Testis (tissue), 3 donors: ENCODE results near the gene BSDC1. TPM values are rescaled to one million over a fixed set of nuclear protein-coding genes. Genes with fewer than 3 reads are reported as not detected.
A peak's percentile ranks its signal among the peaks of the same experiment; 100 is the strongest.

Experiments used
- DNase-seq: peaks from one replicate; pipeline ENCODE4 v3.0.0-alpha.2; 2019
- H3K27ac ChIP-seq, 2 donors: fragments of 200-600 bp; sonication (generic); one replicate each; pipeline ENCODE4 v1.5.1; 2019
- H3K27me3 ChIP-seq: fragments of 200-600 bp; sonication (generic); one replicate; pipeline ENCODE4 v1.5.1; 2019
- H3K36me3 ChIP-seq: fragments of 200-600 bp; sonication (generic); one replicate; pipeline ENCODE4 v1.5.1; 2017; ENCODE audit warnings: low read depth; ENCODE audit errors: missing control alignments
- H3K4me1 ChIP-seq: fragments of 200-600 bp; sonication (generic); one replicate; pipeline ENCODE4 v1.5.1; 2019
- H3K4me3 ChIP-seq, 2 donors: fragments of 200-600 bp; sonication (generic); one replicate each; pipeline ENCODE4 v1.5.1; 2017 to 2019
- H3K9me3 ChIP-seq: fragments of 200-600 bp; sonication (generic); one replicate; pipeline ENCODE4 v1.5.1; 2017
- POLR2A ChIP-seq: fragments of 450-650 bp; IDR thresholded peaks from one replicate; pipeline ENCODE4 v1.6.1; 2017; ENCODE audit warnings: antibody characterized with exemption, mild to moderate bottlenecking, moderate library complexity
- WGBS, 2 donors: methylation state at CpG; one replicate each; pipeline ENCODE4 v1.1.5; 2018; 5-methylcytosine and 5-hydroxymethylcytosine counted together
- intact Hi-C: fragments of 100-400 bp; cut with DNase I; formaldehyde crosslinking; loops from one replicate; pipeline ENCODE4 v1.15.1; 2023; ENCODE audit warnings: low total_unique reads
- polyA plus RNA-seq: library from polyadenylated mRNA; stranded (reverse); fragments of 350-450 nt; fragmentation: Illumina TruSeq; extraction: RNeasy Lipid Tissue Mini Kit (QIAGEN cat#74804); gene quantifications from one replicate; pipeline ENCODE4 v1.2.3, GENCODE V29; 2014; ENCODE audit warnings: low read depth, low replicate concordance; ENCODE audit not compliant: insufficient read depth
- total RNA-seq, 2 donors: library from RNA; depleted of rRNA; stranded (reverse); fragments of >200 nt; gene quantifications; one replicate each; pipeline ENCODE4 v1.2.3, GENCODE V29; 2016
- TF ChIP-seq, protein P1 (sequence below), 3 experiments: fragments of 450-650 bp in 2 of 3; fragments of 200-600 bp in 1 of 3; sonication (generic) in 1 of 3; IDR thresholded peaks; one replicate each; pipeline ENCODE4 v1.5.1; 2016 to 2019; ENCODE audit warnings: antibody characterized with exemption in 3 of 3, mild to moderate bottlenecking in 2 of 3, moderate library complexity in 1 of 3

The BSDC1 gene
- total and polyA plus RNA-seq, 3 donors from 2014 or later = 130 to 234 (median 160) TPM

DNA sequence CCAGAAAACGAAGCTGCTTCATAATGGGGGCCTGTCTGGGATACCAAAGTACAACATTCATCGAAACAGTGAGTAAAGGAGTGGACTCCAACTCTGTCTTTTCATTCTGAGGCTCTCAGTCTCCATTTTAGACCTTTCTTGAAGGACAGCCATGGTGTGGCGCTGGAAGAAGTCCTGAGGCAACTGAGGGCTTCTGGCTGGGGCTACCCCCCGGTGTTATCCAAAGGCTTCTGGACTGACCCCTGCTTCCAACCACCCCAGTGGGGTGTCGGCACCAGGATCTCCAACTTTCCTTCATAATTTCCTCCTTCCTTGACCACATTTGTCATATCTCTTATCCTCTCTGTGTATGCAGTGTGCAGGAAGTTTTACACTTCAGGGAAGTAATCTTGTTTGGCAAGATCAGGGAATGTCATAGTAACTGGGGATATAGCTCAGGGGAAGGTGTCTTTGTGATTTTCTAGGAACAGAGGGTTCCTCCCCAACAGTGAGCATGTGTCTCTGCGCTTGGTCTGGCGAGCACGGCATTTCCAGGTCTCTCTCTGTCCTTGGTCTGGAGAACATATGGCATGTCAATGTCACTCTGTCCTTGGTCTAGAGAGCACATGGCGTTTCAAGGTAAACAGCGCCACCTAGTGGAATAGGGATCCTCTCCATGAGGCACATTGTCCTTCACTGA is 19.4 kb upstream of the BSDC1 start:
- WGBS, 2 donors = 59 to 62% methylated on average over 10 of the region's 10 CpGs
- Histone ChIP-seq H3K36me3 (no peaks in the 10 kb centered on the region), H3K4me1 (no peaks in the 10 kb centered on the region), H3K9me3 (no peaks in the 10 kb centered on the region), H3K27me3 (no peaks in the 10 kb centered on the region), H3K4me3 (no peak overlapping the region), H3K27ac (no peak overlapping the region)
- DNase-seq = peak; percentile 87
- TF ChIP-seq POLR2A = no peak
- TF ChIP-seq, protein P1, sequence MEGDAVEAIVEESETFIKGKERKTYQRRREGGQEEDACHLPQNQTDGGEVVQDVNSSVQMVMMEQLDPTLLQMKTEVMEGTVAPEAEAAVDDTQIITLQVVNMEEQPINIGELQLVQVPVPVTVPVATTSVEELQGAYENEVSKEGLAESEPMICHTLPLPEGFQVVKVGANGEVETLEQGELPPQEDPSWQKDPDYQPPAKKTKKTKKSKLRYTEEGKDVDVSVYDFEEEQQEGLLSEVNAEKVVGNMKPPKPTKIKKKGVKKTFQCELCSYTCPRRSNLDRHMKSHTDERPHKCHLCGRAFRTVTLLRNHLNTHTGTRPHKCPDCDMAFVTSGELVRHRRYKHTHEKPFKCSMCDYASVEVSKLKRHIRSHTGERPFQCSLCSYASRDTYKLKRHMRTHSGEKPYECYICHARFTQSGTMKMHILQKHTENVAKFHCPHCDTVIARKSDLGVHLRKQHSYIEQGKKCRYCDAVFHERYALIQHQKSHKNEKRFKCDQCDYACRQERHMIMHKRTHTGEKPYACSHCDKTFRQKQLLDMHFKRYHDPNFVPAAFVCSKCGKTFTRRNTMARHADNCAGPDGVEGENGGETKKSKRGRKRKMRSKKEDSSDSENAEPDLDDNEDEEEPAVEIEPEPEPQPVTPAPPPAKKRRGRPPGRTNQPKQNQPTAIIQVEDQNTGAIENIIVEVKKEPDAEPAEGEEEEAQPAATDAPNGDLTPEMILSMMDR (IDR thresholded peaks at IDR 0.05) = peak; percentile 51 to 91 (median 78)
- intact Hi-C loops = no loop called here

DNA sequence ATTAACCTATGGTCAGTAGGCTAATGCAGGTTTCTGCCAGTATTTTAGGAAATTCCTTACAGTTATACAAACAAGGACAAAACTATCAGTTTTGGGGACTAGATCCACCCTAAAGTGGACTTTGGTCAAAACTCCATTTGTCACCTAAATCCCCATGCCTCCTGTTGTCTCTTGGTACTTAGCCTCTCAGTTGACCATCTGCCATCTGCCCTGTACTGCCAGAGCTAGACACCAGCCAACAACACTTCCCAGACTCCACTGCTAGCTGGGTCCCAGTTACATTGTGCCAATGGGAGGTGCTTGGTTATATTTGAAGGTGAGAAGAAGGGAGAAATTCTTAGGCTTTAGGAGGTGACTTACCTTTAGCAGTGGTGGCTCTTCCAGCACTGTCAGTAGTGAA is 17.0 kb upstream of the BSDC1 start:
- Histone ChIP-seq H3K27me3 (no peaks in the 10 kb centered on the region), H3K27ac (no peak overlapping the region), H3K4me3 (no peak overlapping the region), H3K36me3 (no peaks in the 10 kb centered on the region), H3K4me1 (no peaks in the 10 kb centered on the region), H3K9me3 (no peaks in the 10 kb centered on the region)
- TF ChIP-seq, protein P1 (IDR thresholded peaks at IDR 0.05) = no peak
- TF ChIP-seq POLR2A = no peak
- DNase-seq = no peak
- intact Hi-C loops = no loop called here

DNA sequence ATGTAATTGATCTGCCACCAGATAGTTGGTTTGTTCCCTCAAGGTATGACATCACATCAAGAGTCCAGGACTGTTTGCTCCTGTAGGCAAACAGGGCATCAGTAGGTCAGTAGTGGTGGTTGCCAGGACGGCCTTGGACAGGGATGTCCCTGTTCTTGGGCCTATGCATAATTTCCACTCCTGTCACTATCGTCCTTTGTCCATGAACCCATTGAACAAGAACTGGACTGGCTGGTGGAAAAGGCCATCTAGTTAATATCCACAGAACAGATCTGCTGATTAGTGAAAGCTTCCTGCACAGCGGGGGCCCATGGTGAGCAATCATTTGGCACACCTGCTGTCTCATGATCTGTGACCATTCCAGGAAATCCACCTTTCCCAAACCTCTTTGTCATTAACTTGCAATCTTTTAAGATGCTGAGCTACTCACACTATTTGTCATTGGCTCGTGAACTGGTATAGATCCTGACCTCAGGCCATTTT is 12.4 kb upstream of the BSDC1 start:
- Histone ChIP-seq H3K27ac (no peak overlapping the region), H3K27me3 (no peaks in the 10 kb centered on the region), H3K9me3 (no peaks in the 10 kb centered on the region), H3K4me3 (no peak overlapping the region), H3K4me1 (no peaks in the 10 kb centered on the region), H3K36me3 (no peaks in the 10 kb centered on the region)
- no peak for TF ChIP-seq POLR2A
- TF ChIP-seq, protein P1 (IDR thresholded peaks at IDR 0.05) = no peak
- 84 to 95% methylated on average over 4 of the region's 4 CpGs for WGBS, 2 donors
- DNase-seq = no peak
- intact Hi-C loops = no loop called here

DNA sequence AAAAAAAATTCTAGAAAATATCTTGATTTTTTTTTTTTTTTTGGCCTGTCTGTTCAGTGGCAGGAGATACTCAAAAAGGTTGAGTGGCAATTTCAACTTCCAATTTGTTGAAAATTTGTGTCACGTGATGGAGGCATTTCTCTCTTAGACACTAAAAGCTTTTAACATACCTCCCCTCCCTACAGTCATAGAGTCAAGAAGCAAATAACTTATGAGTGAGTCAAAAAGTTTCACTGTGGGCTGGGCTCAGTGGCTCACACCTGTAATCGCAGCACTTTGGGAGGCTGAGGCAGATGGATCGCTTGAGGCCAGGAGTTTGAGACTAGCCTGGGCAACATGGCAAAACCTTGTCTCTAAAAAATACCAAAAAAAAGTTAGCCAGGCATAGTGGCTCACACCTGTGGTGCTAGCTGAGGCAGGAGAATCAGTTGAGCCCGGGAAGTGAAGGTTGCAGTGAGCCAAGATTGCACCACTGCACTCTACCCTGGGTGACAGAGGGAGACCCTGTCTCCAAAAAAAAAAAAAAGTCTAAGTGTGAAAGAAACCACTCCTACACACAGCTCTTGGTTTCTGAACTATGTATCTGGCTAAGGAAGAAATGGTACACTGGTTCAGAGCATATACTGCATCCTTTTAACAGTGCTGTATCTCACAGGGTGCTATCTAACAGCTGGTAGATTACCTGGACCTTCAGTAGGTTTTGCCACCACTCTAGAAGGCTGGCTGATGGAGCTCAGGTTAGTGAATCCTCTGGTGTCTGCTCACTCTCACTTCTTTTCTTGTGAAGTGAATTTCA is 11.6 kb upstream of the BSDC1 start:
- Histone ChIP-seq H3K4me3 (no peak overlapping the region), H3K9me3 (no peaks in the 10 kb centered on the region), H3K27ac (no peak overlapping the region), H3K27me3 (no peaks in the 10 kb centered on the region), H3K4me1 (no peaks in the 10 kb centered on the region), H3K36me3 (no peaks in the 10 kb centered on the region)
- WGBS, 2 donors = 87 to 88% methylated on average over 4 of the region's 4 CpGs
- intact Hi-C loops = no loop called here
- TF ChIP-seq, protein P1 (IDR thresholded peaks at IDR 0.05) = no peak
- no peak for TF ChIP-seq POLR2A
- no peak for DNase-seq
